PC-3 (cell line): Measurements from ENCODE around the gene CDC7. TPM values are rescaled to one million over a fixed set of nuclear protein-coding genes. Genes with fewer than 3 reads are reported as not detected.

Experiments
- ATAC-seq: fragments of 200-7000 bp; cut with Tn5 transposase; 2 replicates; pipeline ENCODE4 v1.9.1; 2020; ENCODE audit warnings: mild to moderate bottlenecking, moderate library complexity
- BruUV-seq: library from RNA; stranded (reverse); fragments of 400-500 nt; replicated peaks from 2 replicates; lab custom pipeline; 2021; lab: Mats Ljungman, UMichigan
- CTCF ChIA-PET: fragments of 300-600 bp; sonication (Branson Sonifier 250); formaldehyde crosslinking; loops from one replicate; lab custom pipeline; 2022; ENCODE audit warnings: antibody characterized with exemption; lab: Charles Lee
- POLR2A ChIA-PET: fragments of 300-600 bp; sonication (Branson Sonifier 250); formaldehyde crosslinking; loops from one replicate; lab custom pipeline; 2022; ENCODE audit warnings: antibody characterized with exemption; ENCODE audit not compliant: unreplicated experiment; lab: Charles Lee
- DNase-seq: peaks from one replicate; pipeline ENCODE4 v3.0.0-alpha.2; 2015
- H2AFZ ChIP-seq: fragments of 300-600 bp; sonication (generic); 2 replicates; pipeline ENCODE4 v1.6.0; 2016; ENCODE audit warnings: antibody characterized with exemption, low read length
- H3F3A ChIP-seq: fragments of 300-600 bp; sonication (generic); one replicate; pipeline ENCODE4 v1.6.0; 2017; ENCODE audit warnings: antibody characterized with exemption, low read length, control low read depth, mild to moderate bottlenecking; ENCODE audit not compliant: unreplicated experiment
- H3K27ac ChIP-seq: fragments of 300-600 bp; sonication (generic); 2 replicates; pipeline ENCODE4 v1.5.1; 2016; ENCODE audit warnings: mild to moderate bottlenecking, low read length
- H3K27me3 ChIP-seq: fragments of 300-600 bp; sonication (generic); 2 replicates; pipeline ENCODE4 v1.6.1; 2016; ENCODE audit warnings: low read length, mixed read lengths
- H3K36me3 ChIP-seq: fragments of 300-600 bp; sonication (generic); 2 replicates; pipeline ENCODE4 v1.6.1; 2016; ENCODE audit warnings: low read depth, mixed run types, low read length, mixed read lengths
- H3K4me1 ChIP-seq: fragments of 300-600 bp; sonication (generic); 2 replicates; pipeline ENCODE4 v1.5.1; 2016; ENCODE audit warnings: low read length; ENCODE audit not compliant: insufficient read depth
- H3K4me2 ChIP-seq: fragments of 300-600 bp; sonication (generic); 2 replicates; pipeline ENCODE4 v1.6.0; 2016; ENCODE audit warnings: low read length
- H3K4me3 ChIP-seq: fragments of 300-600 bp; sonication (generic); 2 replicates; pipeline ENCODE4 v1.5.1; 2016; ENCODE audit warnings: mild to moderate bottlenecking, low read length, mixed read lengths
- H3K79me2 ChIP-seq: fragments of 300-600 bp; sonication (generic); 2 replicates; pipeline ENCODE4 v1.6.1; 2017; ENCODE audit warnings: low read length, mixed read lengths
- H3K9ac ChIP-seq: fragments of 300-600 bp; sonication (generic); 2 replicates; pipeline ENCODE4 v1.6.0; 2016; ENCODE audit warnings: mild to moderate bottlenecking, low read length
- H3K9me2 ChIP-seq: fragments of 300-600 bp; sonication (generic); replicated peaks from 2 replicates; pipeline ENCODE4 v1.6.1; 2016; ENCODE audit warnings: mixed run types, low read length, mixed read lengths
- H3K9me3 ChIP-seq: fragments of 300-600 bp; sonication (generic); 2 replicates; pipeline ENCODE4 v1.6.1; 2016; ENCODE audit warnings: low read length, mixed read lengths
- H4K20me1 ChIP-seq: fragments of 300-600 bp; sonication (generic); 2 replicates; pipeline ENCODE4 v1.6.1; 2016; ENCODE audit warnings: low read length, mixed read lengths
- EZH2 ChIP-seq: fragments of 300-600 bp; sonication (generic); IDR thresholded peaks from one replicate; pipeline ENCODE4 v1.6.1; 2017; ENCODE audit warnings: antibody characterized with exemption, mild to moderate bottlenecking, low read length; ENCODE audit not compliant: unreplicated experiment
- EZH2phosphoT487 ChIP-seq: fragments of 300-600 bp; sonication (generic); IDR thresholded peaks from 2 replicates; pipeline ENCODE4 v1.6.1; 2018; ENCODE audit warnings: mild to moderate bottlenecking, antibody characterized with exemption, low read length, borderline replicate concordance
- intact Hi-C: fragments of 100-400 bp; cut with micrococcal nuclease; formaldehyde crosslinking; loops from 2 replicates; pipeline ENCODE4 v1.9.0; 2023
- total RNA-seq: library from RNA; depleted of rRNA; stranded (reverse); fragments of >200 nt; gene quantifications from 2 replicates; pipeline ENCODE4 v1.2.3, GENCODE V29; 2014
- TF ChIP-seq, protein P1 (sequence below): fragments of 300-600 bp; sonication (generic); conservative IDR thresholded peaks from 2 replicates; pipeline ENCODE4 v1.5.1; 2017; ENCODE audit warnings: antibody characterized with exemption, low read depth, mild to moderate bottlenecking, low read length

CDC7 gene
- total RNA-seq, 1 experiment from 2014 or later: 10.0 TPM

DNA sequence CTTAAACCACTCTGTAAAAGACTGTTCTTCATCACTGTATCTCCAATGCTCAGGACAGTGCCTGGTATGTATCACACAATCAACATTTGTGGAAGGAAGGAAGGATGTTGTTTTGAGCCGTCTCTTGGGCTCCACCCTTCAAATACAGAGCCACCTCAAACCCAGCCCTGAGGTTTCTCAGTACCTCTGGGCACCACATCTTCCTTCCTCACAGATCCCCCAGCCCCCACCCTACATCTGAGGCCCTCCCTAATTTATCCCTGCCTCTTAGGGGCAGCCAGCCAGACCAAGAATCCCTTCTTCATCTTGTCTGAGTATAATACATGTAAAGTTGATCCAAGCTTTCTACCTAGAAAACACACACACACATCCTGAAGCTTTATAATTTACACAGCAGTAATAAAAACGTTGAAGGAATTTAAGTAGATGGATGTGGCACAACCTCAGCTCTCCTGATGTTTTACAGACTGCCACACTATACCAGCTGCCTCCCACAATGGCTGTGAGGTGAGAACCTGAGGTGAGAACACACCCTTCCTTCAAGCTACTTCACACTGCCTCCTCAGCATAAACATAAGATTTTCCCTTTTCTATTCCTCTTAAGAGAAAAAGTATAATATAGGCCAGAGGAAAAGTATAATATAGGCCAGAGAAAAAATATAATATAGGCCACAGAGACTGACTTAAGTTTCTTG is 48.5 kb downstream of the CDC7 start:
- Histone ChIP-seq H3K4me1 (no peaks in the 10 kb centered on the region), H3K36me3 (no peaks in the 10 kb centered on the region), H3K27me3 (no peaks in the 10 kb centered on the region), H3K9ac (no peak overlapping the region), H3K79me2 (no peaks in the 10 kb centered on the region), H3K4me2 (no peak overlapping the region), H3K27ac (no peak overlapping the region), H2AFZ (no peak overlapping the region), H4K20me1 (no peaks in the 10 kb centered on the region), H3K9me3 (no peaks in the 10 kb centered on the region), H3F3A (no peaks in the 10 kb centered on the region), H3K4me3 (no peak overlapping the region), H3K9me2 (no peaks in the 10 kb centered on the region)
- intact Hi-C loops: no loop called here
- TF ChIP-seq, protein P1, sequence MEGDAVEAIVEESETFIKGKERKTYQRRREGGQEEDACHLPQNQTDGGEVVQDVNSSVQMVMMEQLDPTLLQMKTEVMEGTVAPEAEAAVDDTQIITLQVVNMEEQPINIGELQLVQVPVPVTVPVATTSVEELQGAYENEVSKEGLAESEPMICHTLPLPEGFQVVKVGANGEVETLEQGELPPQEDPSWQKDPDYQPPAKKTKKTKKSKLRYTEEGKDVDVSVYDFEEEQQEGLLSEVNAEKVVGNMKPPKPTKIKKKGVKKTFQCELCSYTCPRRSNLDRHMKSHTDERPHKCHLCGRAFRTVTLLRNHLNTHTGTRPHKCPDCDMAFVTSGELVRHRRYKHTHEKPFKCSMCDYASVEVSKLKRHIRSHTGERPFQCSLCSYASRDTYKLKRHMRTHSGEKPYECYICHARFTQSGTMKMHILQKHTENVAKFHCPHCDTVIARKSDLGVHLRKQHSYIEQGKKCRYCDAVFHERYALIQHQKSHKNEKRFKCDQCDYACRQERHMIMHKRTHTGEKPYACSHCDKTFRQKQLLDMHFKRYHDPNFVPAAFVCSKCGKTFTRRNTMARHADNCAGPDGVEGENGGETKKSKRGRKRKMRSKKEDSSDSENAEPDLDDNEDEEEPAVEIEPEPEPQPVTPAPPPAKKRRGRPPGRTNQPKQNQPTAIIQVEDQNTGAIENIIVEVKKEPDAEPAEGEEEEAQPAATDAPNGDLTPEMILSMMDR: no peak
- TF ChIP-seq EZH2: no peak
- ATAC-seq (no peak; the same call in 1 of the 2 replicates), DNase-seq (no peak)
- no TSS peak for BruUV-seq
- ChIA-PET CTCF (interaction anchor here (0.6 kb wide), 1 partner anchor 62 kb away, joined by 4 read pairs; no protein-coding TSS in a partner anchor), POLR2A (no interaction called here)

DNA sequence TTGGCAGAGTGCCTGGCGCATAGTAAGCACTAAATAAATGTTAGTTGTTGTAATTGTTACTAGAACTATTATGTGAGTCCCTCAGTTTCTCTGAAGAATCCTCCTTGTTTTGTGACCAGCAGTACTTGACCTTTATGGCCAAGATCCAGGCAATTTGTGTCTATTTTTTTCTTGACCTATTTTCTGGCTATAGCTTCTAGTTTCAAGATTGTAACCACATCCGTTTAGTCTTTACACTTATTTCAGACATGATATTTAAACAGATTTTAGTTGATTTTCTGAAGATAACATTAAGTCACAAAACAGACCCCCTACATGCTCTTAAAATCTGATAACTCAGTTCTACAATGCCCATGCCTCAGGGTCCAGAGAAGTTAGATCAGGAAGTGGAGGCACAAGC is 50.3 kb downstream of the CDC7 start:
- POLR2A ChIA-PET: no interaction called here
- TF ChIP-seq EZH2phosphoT487 (no peak), EZH2 (no peak)
- TF ChIP-seq, protein P1: no peak
- CTCF ChIA-PET: no interaction called here

DNA sequence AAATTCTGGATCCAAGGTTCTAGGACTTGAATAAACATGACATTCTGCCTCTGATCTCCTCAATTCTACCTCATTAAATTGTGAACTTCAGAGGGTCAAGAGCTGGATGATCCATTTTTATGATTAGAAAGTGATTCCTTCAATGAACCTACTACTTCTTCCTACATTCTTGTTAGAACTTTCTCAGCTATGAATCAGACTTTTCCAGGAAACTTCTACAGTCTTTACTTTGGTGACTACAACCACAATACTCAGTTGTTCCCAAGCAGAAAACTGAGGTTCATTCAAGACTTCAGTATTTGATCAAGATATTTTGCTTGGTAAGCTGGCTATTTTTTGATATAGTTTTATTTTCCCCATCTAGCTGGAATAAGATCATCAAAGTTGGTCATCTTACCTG is 51.4 kb downstream of the CDC7 start:
- ATAC-seq (no peak), DNase-seq (no peak)
- peaks cover 20% of the 10 kb centered on the region for H3K4me1 ChIP-seq
- no peak overlapping the region for H3K9ac ChIP-seq
- CTCF ChIA-PET: no interaction called here
- intact Hi-C loops: loop anchor here (10.0 kb wide), 1 partner anchor 143 kb away; no protein-coding TSS in a partner anchor
- no peak overlapping the region for H2AFZ ChIP-seq
- no peak overlapping the region for H3K4me3 ChIP-seq
- H3K27ac ChIP-seq: no peak overlapping the region
- POLR2A ChIA-PET: no interaction called here
- no peaks in the 10 kb centered on the region for H3F3A ChIP-seq
- TF ChIP-seq EZH2 (no peak), EZH2phosphoT487 (no peak)
- TF ChIP-seq, protein P1: no peak
- H3K9me2 ChIP-seq: no peaks in the 10 kb centered on the region
- no peaks in the 10 kb centered on the region for H3K36me3 ChIP-seq
- H3K79me2 ChIP-seq: no peaks in the 10 kb centered on the region
- no peaks in the 10 kb centered on the region for H3K27me3 ChIP-seq
- H3K4me2 ChIP-seq: no peak overlapping the region
- H3K9me3 ChIP-seq: no peaks in the 10 kb centered on the region
- no peaks in the 10 kb centered on the region for H4K20me1 ChIP-seq
- BruUV-seq: no TSS peak

More for the DNA sequence above, 50.3 kb downstream of the CDC7 start:
- Histone ChIP-seq H3K9me3 (no peaks in the 10 kb centered on the region), H3K4me1 (peaks cover 12% of the 10 kb centered on the region), H3K4me2 (no peak overlapping the region), H3K79me2 (no peaks in the 10 kb centered on the region), H3K27me3 (no peaks in the 10 kb centered on the region), H3K9me2 (no peaks in the 10 kb centered on the region), H3K9ac (no peak overlapping the region), H2AFZ (no peak overlapping the region), H3F3A (no peaks in the 10 kb centered on the region), H4K20me1 (no peaks in the 10 kb centered on the region), H3K4me3 (no peak overlapping the region), H3K36me3 (no peaks in the 10 kb centered on the region), H3K27ac (no peak overlapping the region)
- BruUV-seq: no TSS peak
- ATAC-seq: no peak
- no peak for DNase-seq
- intact Hi-C loops: loop anchor here (10.0 kb wide), 1 partner anchor 144 kb away; no protein-coding TSS in a partner anchor
